Bronchial epithelial cell (primary cell): ENCODE measurements around the gene TIMM8A. TPM values are rescaled to one million over a fixed set of nuclear protein-coding genes. Genes with fewer than 3 reads are reported as not detected.

Source experiments
- DNase-seq: peaks from one replicate; pipeline ENCODE4 v3.0.0-alpha.2; 2010; ENCODE audit warnings: low read depth
- FAIRE-seq: peaks from 2 replicates; lab custom pipeline; 2011; peaks lifted over from hg19 to GRCh38; lab: Jason Lieb, UNC
- H3K27me3 ChIP-seq: 2 replicates; pipeline ENCODE4 v1.5.1; 2011; ENCODE audit warnings: low read length; ENCODE audit not compliant: control insufficient read depth, insufficient read depth
- H3K36me3 ChIP-seq: 2 replicates; pipeline ENCODE4 v1.5.1; 2011; ENCODE audit warnings: low read length; ENCODE audit not compliant: control insufficient read depth, insufficient read depth
- H3K4me3 ChIP-seq: 2 replicates; pipeline ENCODE4 v1.5.1; 2011; ENCODE audit warnings: mild to moderate bottlenecking, low read depth, low read length, control low read depth
- CTCF ChIP-seq: IDR thresholded peaks from 2 replicates; pipeline ENCODE4 v1.5.1; 2011; ENCODE audit warnings: mild to moderate bottlenecking, moderate library complexity, low read length, control low read depth, inconsistent platforms; ENCODE audit not compliant: insufficient read depth, severe bottlenecking
- total RNA-seq: library from RNA; depleted of rRNA; stranded (reverse); fragments of >200 nt; gene quantifications from 2 replicates; pipeline ENCODE4 v1.2.1, GENCODE V29; 2014

TIMM8A gene
- total RNA-seq, 1 donor from 2014 or later = 7.4 TPM

GRCh38 chrX:101303790-101304189, 44.8 kb downstream of the TIMM8A start:
- H3K36me3 ChIP-seq = no peaks in the 10 kb centered on the region
- DNase-seq (no peak), FAIRE-seq (no peak)
- no peak overlapping the region for H3K4me3 ChIP-seq
- TF ChIP-seq CTCF = no peak
- no peaks in the 10 kb centered on the region for H3K27me3 ChIP-seq

Other genes starting within 250 kb of the TIMM8A start
- not detected in 2 replicates for gene DRP2, start 129.0 kb downstream of the TIMM8A start, total RNA-seq
- gene TAF7L, start 57.4 kb downstream of the TIMM8A start, total RNA-seq = under 0.01 TPM in 1 of 2 replicates, not detected in the other
- gene BTK, start 37.4 kb upstream of the TIMM8A start, total RNA-seq = under 0.01 TPM in 1 of 2 replicates, not detected in the other
- 736 and 1,171 TPM in 2 replicates for gene RPL36A, start 42.3 kb upstream of the TIMM8A start, total RNA-seq
- gene GLA, start 59.2 kb upstream of the TIMM8A start, total RNA-seq = 9.0 and 15.0 TPM in 2 replicates
- gene HNRNPH2, start 59.5 kb upstream of the TIMM8A start, total RNA-seq = 104 and 110 TPM in 2 replicates
- gene ARMCX4, start 136.7 kb upstream of the TIMM8A start, total RNA-seq = 0.79 and 1.8 TPM in 2 replicates
- gene ARMCX1, start 201.8 kb upstream of the TIMM8A start, total RNA-seq = 5.8 and 7.4 TPM in 2 replicates